Activated CD4-positive, alpha-beta T cell treated with anti-CD3 and anti-CD28 coated beads, Interleukin-2, amount 10 ng/mL, durations not matched to agents 24 days and 14 days (primary cell): Measurements from ENCODE around the gene CELSR2. TPM values are rescaled to one million over a fixed set of nuclear protein-coding genes. Genes with fewer than 3 reads are reported as not detected.
"Not testable (repeated sequence)": the region's sequence is repeated elsewhere in the genome, so short reads cannot be mapped to it uniquely, and the experiment has no call there.

Experiments
- DNase-seq: peaks from one replicate; pipeline ENCODE4 v3.0.0; 2022
- H3K27ac Mint-ChIP-seq: one replicate; pipeline ENCODE4 v1.8.0; 2022; ENCODE audit warnings: mild to moderate bottlenecking, mixed read lengths
- H3K27me3 Mint-ChIP-seq: one replicate; pipeline ENCODE4 v1.8.0; 2022; ENCODE audit warnings: mixed read lengths
- H3K36me3 Mint-ChIP-seq: one replicate; pipeline ENCODE4 v1.8.0; 2022; ENCODE audit warnings: low read depth, mild to moderate bottlenecking, mixed read lengths
- H3K4me1 Mint-ChIP-seq: one replicate; pipeline ENCODE4 v1.8.0; 2021; ENCODE audit warnings: mixed read lengths
- H3K4me3 Mint-ChIP-seq: one replicate; pipeline ENCODE4 v1.8.0; 2022; ENCODE audit warnings: mild to moderate bottlenecking, moderate library complexity, mixed read lengths
- H3K9me3 Mint-ChIP-seq: one replicate; pipeline ENCODE4 v1.8.0; 2021; ENCODE audit warnings: mixed read lengths
- intact Hi-C: fragments of 100-400 bp; cut with micrococcal nuclease; formaldehyde crosslinking; loops from one replicate; pipeline ENCODE4 v1.15.1; 2023
- total RNA-seq: library from RNA; stranded (reverse); gene quantifications from 2 replicates; pipeline ENCODE4 v1.2.3, GENCODE V29; 2022

The CELSR2 gene
- total RNA-seq, 1 donor from 2014 or later: 4.1 TPM

- peaks cover 40% of the 10 kb centered on the region for H3K36me3 Mint-ChIP-seq
- peak; percentile 76 for DNase-seq
These were observed 34.4 kb upstream of the CELSR2 start for GRCh38 chr1:109214695-109215623.

GRCh38 chr1:109216662-109217061, 32.7 kb upstream of the CELSR2 start:
- Mint-ChIP-seq H3K36me3 (peaks cover 50% of the 10 kb centered on the region), H3K4me1 (peaks cover 27% of the 10 kb centered on the region), H3K9me3 (no peaks in the 10 kb centered on the region), H3K4me3 (peak overlapping the region; percentile 99), H3K27ac (peak overlapping the region; percentile 37), H3K27me3 (no peaks in the 10 kb centered on the region)
- intact Hi-C loops: no loop called here
- DNase-seq: no peak

More at GRCh38 chr1:109214695-109215623, 34.4 kb upstream of the CELSR2 start:
- H3K27ac Mint-ChIP-seq: peak overlapping the region; percentile 96
- H3K27me3 Mint-ChIP-seq: no peaks in the 10 kb centered on the region
- peaks cover 25% of the 10 kb centered on the region for H3K4me1 Mint-ChIP-seq
- peak overlapping the region; percentile 99 for H3K4me3 Mint-ChIP-seq
- H3K9me3 Mint-ChIP-seq: no peaks in the 10 kb centered on the region
- intact Hi-C loops: loop anchor here (5.0 kb wide), 3 partner anchors 98 to 173 kb away; partner anchors contain the start of genes TMEM167B and WDR47

GRCh38 chr1:109218516-109218915, 30.8 kb upstream of the CELSR2 start:
- Mint-ChIP-seq H3K27me3 (no peaks in the 10 kb centered on the region), H3K36me3 (peaks cover 61% of the 10 kb centered on the region), H3K4me1 (peaks cover 27% of the 10 kb centered on the region), H3K9me3 (no peaks in the 10 kb centered on the region), H3K4me3 (no peak overlapping the region), H3K27ac (no peak overlapping the region)
- intact Hi-C loops: no loop called here
- no peak for DNase-seq

- intact Hi-C loops, H3K27me3 Mint-ChIP-seq: not testable (repeated sequence)
- H3K4me1 Mint-ChIP-seq: peaks cover 25% of the 10 kb centered on the region
These were observed 28.1 kb upstream of the CELSR2 start for GRCh38 chr1:109221201-109221600.

GRCh38 chr1:109225308-109225707, 24.0 kb upstream of the CELSR2 start:
- peaks cover 16% of the 10 kb centered on the region for H3K4me1 Mint-ChIP-seq

More at GRCh38 chr1:109221201-109221600, 28.1 kb upstream of the CELSR2 start:
- peaks cover 56% of the 10 kb centered on the region for H3K36me3 Mint-ChIP-seq
- not testable (repeated sequence) for H3K9me3 Mint-ChIP-seq, DNase-seq, H3K4me3 Mint-ChIP-seq
- H3K27ac Mint-ChIP-seq: peak overlapping the region; percentile 41

GRCh38 chr1:109225711-109226445, 23.5 kb upstream of the CELSR2 start:
- H3K36me3 Mint-ChIP-seq: peaks cover 55% of the 10 kb centered on the region
- peaks cover 16% of the 10 kb centered on the region for H3K4me1 Mint-ChIP-seq
- no peak overlapping the region for H3K4me3 Mint-ChIP-seq
- H3K9me3 Mint-ChIP-seq: no peaks in the 10 kb centered on the region
- H3K27ac Mint-ChIP-seq: peak overlapping the region; percentile 29
- intact Hi-C loops: no loop called here
- H3K27me3 Mint-ChIP-seq: no peaks in the 10 kb centered on the region
- DNase-seq: no peak

More at GRCh38 chr1:109225308-109225707, 24.0 kb upstream of the CELSR2 start:
- Mint-ChIP-seq H3K27ac (no peak overlapping the region), H3K27me3 (no peaks in the 10 kb centered on the region), H3K4me3 (no peak overlapping the region), H3K36me3 (peaks cover 55% of the 10 kb centered on the region), H3K9me3 (no peaks in the 10 kb centered on the region)
- intact Hi-C loops: no loop called here
- no peak for DNase-seq

- H3K9me3 Mint-ChIP-seq: no peaks in the 10 kb centered on the region
- intact Hi-C loops: no loop called here
- H3K27ac Mint-ChIP-seq: no peak overlapping the region
- H3K4me3 Mint-ChIP-seq: no peak overlapping the region
- H3K36me3 Mint-ChIP-seq: peaks cover 51% of the 10 kb centered on the region
- no peaks in the 10 kb centered on the region for H3K27me3 Mint-ChIP-seq
- no peak for DNase-seq
- H3K4me1 Mint-ChIP-seq: peaks cover 11% of the 10 kb centered on the region
These were observed 21.2 kb upstream of the CELSR2 start for GRCh38 chr1:109228167-109228566.

GRCh38 chr1:109229531-109230127, 19.7 kb upstream of the CELSR2 start:
- intact Hi-C loops: no loop called here
- Mint-ChIP-seq H3K9me3 (no peaks in the 10 kb centered on the region), H3K27me3 (no peaks in the 10 kb centered on the region), H3K4me3 (no peak overlapping the region), H3K36me3 (peaks cover 53% of the 10 kb centered on the region), H3K4me1 (peaks cover 8% of the 10 kb centered on the region), H3K27ac (no peak overlapping the region)
- no peak for DNase-seq

GRCh38 chr1:109231066-109231465, 18.3 kb upstream of the CELSR2 start:
- Mint-ChIP-seq H3K27ac (no peak overlapping the region), H3K4me3 (no peak overlapping the region), H3K27me3 (no peaks in the 10 kb centered on the region), H3K9me3 (no peaks in the 10 kb centered on the region), H3K36me3 (peaks cover 55% of the 10 kb centered on the region), H3K4me1 (peaks cover 5% of the 10 kb centered on the region)
- intact Hi-C loops: no loop called here
- no peak for DNase-seq

- Mint-ChIP-seq H3K27ac (peak overlapping the region; percentile 11), H3K4me3 (no peak overlapping the region), H3K9me3 (no peaks in the 10 kb centered on the region), H3K4me1 (peaks cover 5% of the 10 kb centered on the region), H3K27me3 (no peaks in the 10 kb centered on the region), H3K36me3 (peaks cover 59% of the 10 kb centered on the region)
- no peak for DNase-seq
- intact Hi-C loops: no loop called here
These were observed 14.2 kb upstream of the CELSR2 start for GRCh38 chr1:109235137-109235536.

GRCh38 chr1:109237512-109237911, 11.8 kb upstream of the CELSR2 start:
- no peak overlapping the region for H3K27ac Mint-ChIP-seq
- peaks cover 9% of the 10 kb centered on the region for H3K27me3 Mint-ChIP-seq
- DNase-seq: no peak
- H3K4me1 Mint-ChIP-seq: peaks cover 11% of the 10 kb centered on the region
- intact Hi-C loops: no loop called here
- H3K9me3 Mint-ChIP-seq: no peaks in the 10 kb centered on the region
- H3K36me3 Mint-ChIP-seq: peaks cover 47% of the 10 kb centered on the region
- no peak overlapping the region for H3K4me3 Mint-ChIP-seq

- DNase-seq: no peak
- peaks cover 11% of the 10 kb centered on the region for H3K4me1 Mint-ChIP-seq
- no peak overlapping the region for H3K27ac Mint-ChIP-seq
- no peaks in the 10 kb centered on the region for H3K9me3 Mint-ChIP-seq
- peaks cover 15% of the 10 kb centered on the region for H3K27me3 Mint-ChIP-seq
- peaks cover 44% of the 10 kb centered on the region for H3K36me3 Mint-ChIP-seq
- H3K4me3 Mint-ChIP-seq: no peak overlapping the region
- intact Hi-C loops: no loop called here
These were observed 11.0 kb upstream of the CELSR2 start for GRCh38 chr1:109238382-109238781.

- Mint-ChIP-seq H3K9me3 (no peaks in the 10 kb centered on the region), H3K36me3 (peaks cover 44% of the 10 kb centered on the region), H3K4me3 (no peak overlapping the region), H3K4me1 (peaks cover 11% of the 10 kb centered on the region), H3K27me3 (peaks cover 15% of the 10 kb centered on the region), H3K27ac (no peak overlapping the region)
- intact Hi-C loops: no loop called here
- DNase-seq: no peak
These were observed 10.3 kb upstream of the CELSR2 start for GRCh38 chr1:109239047-109239408.
